GM12891 (cell line): ENCODE data around the gene DIMT1.

Experiments
- POLR2A ChIP-seq: IDR thresholded peaks from 2 replicates; pipeline ENCODE4 v1.6.1; 2011; ENCODE audit warnings: low read depth, low read length, control low read depth
- POLR2AphosphoS5 ChIP-seq: IDR thresholded peaks from 2 replicates; pipeline ENCODE4 v1.6.1; 2011; ENCODE audit warnings: low read depth, low read length, control low read depth
- TAF1 ChIP-seq: IDR thresholded peaks from 2 replicates; pipeline ENCODE4 v1.6.1; 2011; ENCODE audit warnings: low read depth, low read length, control low read depth

DNA sequence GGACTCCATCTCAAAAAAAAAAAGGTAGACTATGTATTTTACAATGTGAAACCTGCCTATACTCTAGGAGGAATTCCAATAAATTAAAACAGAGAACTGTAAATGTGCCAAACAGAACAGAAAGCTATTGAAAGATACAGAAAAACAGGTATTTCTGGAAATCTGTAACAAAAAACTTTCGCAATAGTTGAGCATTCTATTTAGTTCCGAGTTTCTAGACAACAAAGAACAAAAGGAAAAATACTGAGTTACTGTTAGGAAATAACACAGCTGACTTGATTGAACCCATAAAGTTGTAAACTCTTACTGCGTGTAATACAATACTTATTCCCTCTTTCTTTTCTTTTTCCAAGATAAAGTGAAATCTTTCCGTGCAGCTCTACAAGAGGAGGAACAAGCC, 18.6 kb downstream of the DIMT1 start:
- TF ChIP-seq POLR2A = no peak
- no peak for TF ChIP-seq POLR2AphosphoS5
- no peak for TF ChIP-seq TAF1
